Esophagus squamous epithelium (tissue), 5 donors: ENCODE measurements around the gene PDZRN4. TPM values are rescaled to one million over a fixed set of nuclear protein-coding genes. Genes with fewer than 3 reads are reported as not detected.

Experiments used
- DNase-seq: peaks from one replicate; lab custom pipeline; 2025; lab: John Stamatoyannopoulos, UW
- H3K27ac ChIP-seq, 4 donors: fragments of 200-600 bp; sonication (generic); one replicate each; pipeline ENCODE4 v1.5.1; 2016 to 2019; ENCODE audit warnings: mild to moderate bottlenecking in 1 of 4
- H3K27me3 ChIP-seq, 4 donors: fragments of 200-600 bp; sonication (generic); 1 replicate in 3 of 4; 2 replicates in 1 of 4; pipeline versions ENCODE4 v1.5.1 to v1.6.0; 2017 to 2021; ENCODE audit warnings: antibody characterized with exemption in 1 of 4
- H3K36me3 ChIP-seq, 3 donors: fragments of 200-600 bp; sonication (generic); one replicate each; pipeline ENCODE4 v1.5.1; 2016 to 2019
- H3K4me1 ChIP-seq, 3 donors: fragments of 200-600 bp; sonication (generic); one replicate each; pipeline ENCODE4 v1.5.1; 2017 to 2019
- H3K4me3 ChIP-seq, 4 donors: fragments of 200-600 bp; sonication (generic); 1 replicate in 3 of 4; 2 replicates in 1 of 4; pipeline ENCODE4 v1.5.1; 2016 to 2019; ENCODE audit warnings: mild to moderate bottlenecking in 2 of 4, moderate library complexity in 1 of 4
- H3K9me3 ChIP-seq, 3 donors: fragments of 200-600 bp; sonication (generic); one replicate each; pipeline ENCODE4 v1.5.1; 2016 to 2019
- POLR2A ChIP-seq, 4 donors: fragments of 450-650 bp; IDR thresholded peaks; one replicate each; pipeline ENCODE4 v1.6.1; 2017; ENCODE audit warnings: antibody characterized with exemption in 4 of 4, mild to moderate bottlenecking in 4 of 4, moderate library complexity in 3 of 4
- WGBS, 2 donors: methylation state at CpG; one replicate each; pipeline ENCODE4 v1.1.5; 2018; 5-methylcytosine and 5-hydroxymethylcytosine counted together
- intact Hi-C: fragments of 100-400 bp; cut with DNase I; formaldehyde crosslinking; loops from one replicate; pipeline ENCODE4 v1.15.0; 2022
- total RNA-seq, 4 donors: library from RNA; depleted of rRNA; stranded (reverse); fragments of >200 nt; gene quantifications; one replicate each; pipeline ENCODE4 v1.1.0, GENCODE V29; 2016
- TF ChIP-seq, protein P1 (sequence below), 6 experiments: fragments of 450-650 bp in 4 of 6; fragments of 200-600 bp in 2 of 6; sonication (generic) in 2 of 6; IDR thresholded peaks; one replicate each; pipeline ENCODE4 v1.5.1; 2016 to 2019; ENCODE audit warnings: antibody characterized with exemption in 6 of 6, mild to moderate bottlenecking in 4 of 6, moderate library complexity in 4 of 6
- donor health status: DM: yes; HTN: yes; CAD: no.

Gene PDZRN4
- total RNA-seq, 4 donors from 2014 or later: 0.31 to 22.5 (median 2.1) TPM

DNA sequence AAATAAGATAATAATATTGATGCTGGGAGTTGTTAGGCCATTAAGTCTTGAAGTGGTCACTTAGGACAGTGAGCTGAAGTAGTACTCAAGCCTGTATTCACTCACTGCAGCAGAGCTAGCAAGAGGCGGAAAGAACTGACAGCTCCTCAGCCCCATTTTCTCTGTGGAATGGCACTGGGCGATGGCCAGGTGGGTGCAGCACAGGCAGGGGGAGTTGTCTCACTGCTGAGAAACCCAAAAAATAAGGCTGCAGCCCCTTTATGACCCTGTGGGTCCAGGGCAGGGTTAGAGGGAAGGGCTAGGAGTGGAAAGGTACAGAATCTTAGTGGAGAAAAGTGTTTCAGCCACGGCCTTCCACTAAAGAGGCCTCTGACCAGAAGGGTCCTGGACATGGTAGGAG is 35.5 kb downstream of the PDZRN4 start:
- no peak overlapping the region for H3K4me3 ChIP-seq
- no peaks in the 10 kb centered on the region for H3K4me1 ChIP-seq
- H3K27me3 ChIP-seq: no peaks in the 10 kb centered on the region
- H3K36me3 ChIP-seq: no peaks in the 10 kb centered on the region
- WGBS, 2 donors: 92 to 94% methylated on average over 3 of the region's 3 CpGs
- intact Hi-C loops: no loop called here
- no peak for TF ChIP-seq POLR2A (IDR thresholded peaks at IDR 0.05)
- TF ChIP-seq, protein P1, sequence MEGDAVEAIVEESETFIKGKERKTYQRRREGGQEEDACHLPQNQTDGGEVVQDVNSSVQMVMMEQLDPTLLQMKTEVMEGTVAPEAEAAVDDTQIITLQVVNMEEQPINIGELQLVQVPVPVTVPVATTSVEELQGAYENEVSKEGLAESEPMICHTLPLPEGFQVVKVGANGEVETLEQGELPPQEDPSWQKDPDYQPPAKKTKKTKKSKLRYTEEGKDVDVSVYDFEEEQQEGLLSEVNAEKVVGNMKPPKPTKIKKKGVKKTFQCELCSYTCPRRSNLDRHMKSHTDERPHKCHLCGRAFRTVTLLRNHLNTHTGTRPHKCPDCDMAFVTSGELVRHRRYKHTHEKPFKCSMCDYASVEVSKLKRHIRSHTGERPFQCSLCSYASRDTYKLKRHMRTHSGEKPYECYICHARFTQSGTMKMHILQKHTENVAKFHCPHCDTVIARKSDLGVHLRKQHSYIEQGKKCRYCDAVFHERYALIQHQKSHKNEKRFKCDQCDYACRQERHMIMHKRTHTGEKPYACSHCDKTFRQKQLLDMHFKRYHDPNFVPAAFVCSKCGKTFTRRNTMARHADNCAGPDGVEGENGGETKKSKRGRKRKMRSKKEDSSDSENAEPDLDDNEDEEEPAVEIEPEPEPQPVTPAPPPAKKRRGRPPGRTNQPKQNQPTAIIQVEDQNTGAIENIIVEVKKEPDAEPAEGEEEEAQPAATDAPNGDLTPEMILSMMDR (IDR thresholded peaks at IDR 0.05): no peak
- no peak for DNase-seq
- H3K27ac ChIP-seq: no peak overlapping the region
- H3K9me3 ChIP-seq: no peaks in the 10 kb centered on the region

DNA sequence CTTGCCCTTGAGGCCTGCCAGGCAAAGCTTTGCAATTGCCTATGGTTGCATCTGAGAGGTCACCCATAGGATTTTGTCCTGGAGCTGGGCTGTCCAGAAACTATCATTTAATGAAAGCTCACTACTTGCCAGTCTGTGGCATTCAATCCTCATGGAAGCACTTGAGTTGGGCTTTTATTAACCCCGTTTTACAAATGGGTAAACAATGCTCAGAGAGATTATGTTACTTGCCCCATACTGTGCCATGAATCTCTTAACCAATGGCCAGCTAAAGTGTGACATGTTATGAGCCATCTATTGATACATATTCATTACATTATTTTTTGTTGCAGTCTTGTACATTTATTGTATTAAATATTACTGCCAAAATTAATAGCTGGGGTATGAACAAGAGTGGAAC is 35.9 kb downstream of the PDZRN4 start:
- 60 to 67% methylated on average over 1 of the region's 1 CpG for WGBS, 2 donors
- H3K36me3 ChIP-seq: no peaks in the 10 kb centered on the region
- no peaks in the 10 kb centered on the region for H3K27me3 ChIP-seq
- H3K4me1 ChIP-seq: no peaks in the 10 kb centered on the region
- no peaks in the 10 kb centered on the region for H3K9me3 ChIP-seq
- DNase-seq: no peak
- no peak overlapping the region for H3K27ac ChIP-seq
- H3K4me3 ChIP-seq: no peak overlapping the region
- intact Hi-C loops: no loop called here
- TF ChIP-seq, protein P1 (IDR thresholded peaks at IDR 0.05): no peak
- no peak for TF ChIP-seq POLR2A (IDR thresholded peaks at IDR 0.05)

DNA sequence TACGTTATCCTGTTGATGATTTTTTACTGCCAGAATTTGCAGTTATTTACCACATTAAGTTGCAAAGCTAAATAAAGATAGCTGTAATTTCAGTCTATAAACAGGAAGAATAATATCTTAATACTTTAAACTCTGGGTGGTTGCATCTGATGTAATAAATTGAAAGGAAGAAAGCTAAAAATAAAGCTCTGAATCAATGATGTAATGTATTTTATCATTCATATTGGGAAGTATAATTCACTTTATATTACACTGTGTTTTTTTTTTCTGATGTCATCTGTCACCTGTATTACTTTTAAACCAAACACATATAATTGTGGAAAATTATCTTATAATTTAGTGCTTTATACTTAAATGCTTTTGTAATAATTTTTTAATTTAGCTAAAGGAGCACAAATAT is 37.1 kb downstream of the PDZRN4 start:
- Histone ChIP-seq H3K4me1 (no peaks in the 10 kb centered on the region), H3K9me3 (no peaks in the 10 kb centered on the region), H3K27me3 (no peaks in the 10 kb centered on the region), H3K4me3 (no peak overlapping the region), H3K27ac (no peak overlapping the region), H3K36me3 (no peaks in the 10 kb centered on the region)
- DNase-seq: no peak
- TF ChIP-seq, protein P1 (IDR thresholded peaks at IDR 0.05): no peak
- TF ChIP-seq POLR2A (IDR thresholded peaks at IDR 0.05): no peak
- intact Hi-C loops: no loop called here
- 73 to 89% methylated on average over 1 of the region's 1 CpG for WGBS, 2 donors

DNA sequence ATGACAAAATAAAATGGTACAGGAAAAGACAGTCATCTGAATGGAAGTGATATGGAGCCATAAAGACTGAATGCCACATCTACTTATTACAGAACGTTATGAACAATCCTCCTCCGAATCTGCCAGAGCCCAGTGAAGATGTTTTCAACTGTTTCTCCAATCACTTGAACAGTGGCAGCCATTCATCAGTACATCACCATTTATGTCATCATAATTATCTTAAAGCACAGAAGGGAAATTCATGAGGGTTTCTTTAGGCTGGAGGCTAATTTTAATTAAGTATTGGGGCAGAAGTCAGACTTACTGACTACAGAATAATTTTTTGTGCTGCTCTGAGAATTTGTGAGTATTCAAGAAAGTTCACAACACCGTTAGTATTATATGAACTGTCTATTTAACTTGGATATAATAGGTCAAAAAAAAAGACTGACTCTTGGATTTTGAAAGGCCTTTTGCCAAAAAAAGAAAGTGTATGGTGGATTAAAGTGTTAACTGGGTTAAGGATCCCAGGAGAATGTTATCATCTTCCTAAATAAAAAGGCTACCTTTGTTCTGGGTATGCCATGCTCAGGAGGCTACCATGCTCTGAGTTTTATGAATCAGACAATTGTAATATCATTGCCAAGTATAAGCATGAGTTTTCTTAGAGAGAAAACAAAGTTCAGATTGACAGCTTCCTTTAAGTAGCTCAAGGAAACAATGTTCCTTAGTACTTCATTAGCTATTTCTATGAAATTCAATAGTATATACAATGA is 40.1 kb downstream of the PDZRN4 start:
- DNase-seq: no peak
- Histone ChIP-seq H3K36me3 (no peaks in the 10 kb centered on the region), H3K4me1 (no peaks in the 10 kb centered on the region), H3K27me3 (no peaks in the 10 kb centered on the region), H3K4me3 (no peak overlapping the region), H3K9me3 (no peaks in the 10 kb centered on the region), H3K27ac (no peak overlapping the region)
- intact Hi-C loops: no loop called here
- no peak for TF ChIP-seq POLR2A (IDR thresholded peaks at IDR 0.05)
- TF ChIP-seq, protein P1 (IDR thresholded peaks at IDR 0.05): no peak
- 72 to 75% methylated on average over 3 of the region's 3 CpGs for WGBS, 2 donors

DNA sequence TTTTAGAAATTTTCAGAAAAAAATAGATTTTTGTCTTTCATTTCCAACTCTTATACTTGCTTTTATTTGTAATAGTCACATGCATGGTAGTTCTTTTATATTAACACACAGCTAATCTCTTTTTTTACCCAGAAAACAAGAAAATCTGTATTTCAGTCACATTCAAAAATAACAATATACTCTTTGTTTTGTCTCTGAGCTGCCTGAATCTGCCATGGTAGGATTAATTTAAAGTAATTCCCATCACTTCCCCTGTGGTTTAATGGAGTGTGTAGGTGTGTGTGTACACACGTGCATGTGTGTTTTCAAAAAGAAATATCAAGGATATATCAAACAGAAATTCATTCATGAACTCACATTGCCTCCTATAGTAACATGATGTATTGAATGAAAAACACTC is 42.6 kb downstream of the PDZRN4 start:
- no peaks in the 10 kb centered on the region for H3K9me3 ChIP-seq
- TF ChIP-seq, protein P1 (IDR thresholded peaks at IDR 0.05): no peak
- TF ChIP-seq POLR2A (IDR thresholded peaks at IDR 0.05): no peak
- H3K4me3 ChIP-seq: no peak overlapping the region
- H3K27ac ChIP-seq: no peak overlapping the region
- intact Hi-C loops: no loop called here
- no peaks in the 10 kb centered on the region for H3K36me3 ChIP-seq
- H3K4me1 ChIP-seq: no peaks in the 10 kb centered on the region
- no peaks in the 10 kb centered on the region for H3K27me3 ChIP-seq
- WGBS, 2 donors: 58 to 68% methylated on average over 1 of the region's 1 CpG
- DNase-seq: no peak
